Gastroesophageal sphincter (tissue), 3 donors: Measurements from ENCODE around the gene PKN1.

Experiments used
- POLR2A ChIP-seq, 2 donors: fragments of 450-650 bp; IDR thresholded peaks; one replicate each; pipeline ENCODE4 v1.6.1; 2017; ENCODE audit warnings: antibody characterized with exemption in 2 of 2, mild to moderate bottlenecking in 2 of 2, moderate library complexity in 1 of 2
- TF ChIP-seq, protein P1 (sequence below), 4 experiments: fragments of 200-600 bp in 2 of 4; fragments of 450-650 bp in 2 of 4; sonication (generic) in 1 of 4; IDR thresholded peaks; one replicate each; pipeline ENCODE4 v1.5.1; 2017 to 2019; ENCODE audit warnings: antibody characterized with exemption in 4 of 4, mild to moderate bottlenecking in 2 of 4, moderate library complexity in 2 of 4

DNA sequence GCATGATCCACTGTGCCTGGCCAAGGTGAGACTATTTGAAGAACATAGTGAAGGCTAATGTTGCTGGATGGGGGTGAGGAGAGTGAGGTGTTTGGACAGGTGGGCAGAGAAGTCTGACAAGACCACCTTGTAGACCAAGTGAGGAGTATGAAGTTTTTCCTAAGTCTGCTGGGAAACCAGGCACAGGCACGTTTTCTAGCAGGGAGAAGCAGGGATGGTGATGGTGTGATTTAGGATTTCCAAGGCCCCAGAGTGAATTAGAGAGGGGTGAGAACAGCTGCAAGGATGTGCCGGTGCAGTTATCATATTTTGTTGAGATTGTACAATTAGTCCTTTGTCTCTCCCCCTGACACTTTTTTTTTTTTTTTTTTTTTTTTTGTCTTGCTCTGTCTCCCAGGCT lies 5.6 kb upstream of the PKN1 start:
- TF ChIP-seq, protein P1, sequence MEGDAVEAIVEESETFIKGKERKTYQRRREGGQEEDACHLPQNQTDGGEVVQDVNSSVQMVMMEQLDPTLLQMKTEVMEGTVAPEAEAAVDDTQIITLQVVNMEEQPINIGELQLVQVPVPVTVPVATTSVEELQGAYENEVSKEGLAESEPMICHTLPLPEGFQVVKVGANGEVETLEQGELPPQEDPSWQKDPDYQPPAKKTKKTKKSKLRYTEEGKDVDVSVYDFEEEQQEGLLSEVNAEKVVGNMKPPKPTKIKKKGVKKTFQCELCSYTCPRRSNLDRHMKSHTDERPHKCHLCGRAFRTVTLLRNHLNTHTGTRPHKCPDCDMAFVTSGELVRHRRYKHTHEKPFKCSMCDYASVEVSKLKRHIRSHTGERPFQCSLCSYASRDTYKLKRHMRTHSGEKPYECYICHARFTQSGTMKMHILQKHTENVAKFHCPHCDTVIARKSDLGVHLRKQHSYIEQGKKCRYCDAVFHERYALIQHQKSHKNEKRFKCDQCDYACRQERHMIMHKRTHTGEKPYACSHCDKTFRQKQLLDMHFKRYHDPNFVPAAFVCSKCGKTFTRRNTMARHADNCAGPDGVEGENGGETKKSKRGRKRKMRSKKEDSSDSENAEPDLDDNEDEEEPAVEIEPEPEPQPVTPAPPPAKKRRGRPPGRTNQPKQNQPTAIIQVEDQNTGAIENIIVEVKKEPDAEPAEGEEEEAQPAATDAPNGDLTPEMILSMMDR (IDR thresholded peaks at IDR 0.05) = no peak
- TF ChIP-seq POLR2A (IDR thresholded peaks at IDR 0.05) = no peak
